ENCODE measurements around the gene TPST2.

DNA sequence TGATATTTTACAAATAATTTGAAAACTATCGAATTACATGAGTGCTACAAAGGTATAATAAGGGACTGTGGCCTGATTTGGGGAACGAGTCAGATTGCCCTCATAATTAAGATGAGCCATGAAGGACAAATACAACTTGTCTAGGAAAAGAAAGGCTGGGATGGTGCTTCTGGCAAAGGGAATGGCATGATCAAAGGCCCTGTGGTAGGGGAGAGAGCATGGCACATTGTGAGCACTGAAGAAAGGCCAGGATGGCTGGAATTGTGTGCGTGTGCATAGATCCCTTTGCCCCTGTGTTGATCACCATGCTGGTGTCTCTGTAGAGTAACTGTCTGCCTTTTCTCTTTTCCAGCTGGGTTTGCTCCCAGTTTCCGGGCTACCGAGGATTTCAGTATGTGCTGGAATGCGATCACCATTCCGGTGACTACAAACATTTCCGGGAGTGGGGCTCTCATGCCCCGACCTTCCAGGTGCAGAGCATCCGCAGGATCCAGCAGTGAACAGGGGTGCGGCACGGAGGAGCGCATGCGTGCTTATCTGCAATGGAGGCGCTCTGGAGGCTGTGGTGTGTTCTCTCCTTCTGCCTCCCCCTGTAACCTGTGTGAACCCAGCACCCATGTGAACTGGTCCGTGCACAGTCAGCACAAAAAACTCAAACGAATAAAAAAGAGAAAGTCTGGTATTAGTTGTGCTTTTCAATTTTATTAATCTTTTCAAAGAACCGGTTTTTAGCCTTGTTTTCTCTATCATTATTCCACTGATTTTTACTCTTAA, 40.2 kb upstream of the TPST2 start:
- TF ChIP-seq EZH2 (optimal IDR thresholded peaks at IDR 0.05; ENCODE audit: low read depth, low read length) (no peak), CTCF (IDR thresholded peaks at IDR 0.05; ENCODE audit: low read length) (no peak), EZH2phosphoT487 (IDR thresholded peaks at IDR 0.05; ENCODE audit: low read length) (no peak)
